H9 (cell line): Measurements from ENCODE around the gene AFF4. TPM values are rescaled to one million over a fixed set of nuclear protein-coding genes. Genes with fewer than 3 reads are reported as not detected.

Source experiments
- DNase-seq: peaks from one replicate; pipeline ENCODE4 v3.0.0-alpha.2; 2017
- H2AFZ ChIP-seq: one replicate; pipeline ENCODE4 v1.6.1; 2013; ENCODE audit warnings: mild to moderate bottlenecking, low read length, control low read depth, moderate library complexity
- H2AK5ac ChIP-seq: 2 replicates; pipeline ENCODE4 v1.6.1; 2013; ENCODE audit warnings: low read length, control low read depth, mixed read lengths; ENCODE audit not compliant: insufficient read length
- H2BK120ac ChIP-seq: one replicate; pipeline ENCODE4 v1.6.1; 2013; ENCODE audit warnings: low read depth, mild to moderate bottlenecking, low read length, control low read depth, inconsistent platforms; ENCODE audit not compliant: poor library complexity, severe bottlenecking
- H2BK12ac ChIP-seq: 2 replicates; pipeline ENCODE4 v1.6.1; 2013; ENCODE audit warnings: low read length, control low read depth, mixed read lengths, low read depth; ENCODE audit not compliant: insufficient read length
- H2BK15ac ChIP-seq: 2 replicates; pipeline ENCODE4 v1.6.1; 2013; ENCODE audit warnings: low read depth, low read length, control low read depth
- H2BK20ac ChIP-seq: one replicate; pipeline ENCODE4 v1.6.1; 2013; ENCODE audit warnings: low read depth, mild to moderate bottlenecking, low read length, control low read depth, inconsistent platforms; ENCODE audit not compliant: poor library complexity, severe bottlenecking
- H2BK5ac ChIP-seq: 2 replicates; pipeline ENCODE4 v1.6.1; 2013; ENCODE audit warnings: low read length, control low read depth, mixed read lengths; ENCODE audit not compliant: insufficient read length
- H3K14ac ChIP-seq: 2 replicates; pipeline ENCODE4 v1.6.1; 2013; ENCODE audit warnings: low read length, control low read depth; ENCODE audit not compliant: insufficient read depth
- H3K18ac ChIP-seq: 2 replicates; pipeline ENCODE4 v1.6.1; 2013; ENCODE audit warnings: low read depth, mild to moderate bottlenecking, mixed read lengths, low read length, control low read depth; ENCODE audit not compliant: insufficient read length
- H3K23ac ChIP-seq: 2 replicates; pipeline ENCODE4 v1.6.1; 2013; ENCODE audit warnings: low read length, control low read depth, mixed read lengths, low read depth; ENCODE audit not compliant: insufficient read length
- H3K23me2 ChIP-seq: 2 replicates; pipeline ENCODE4 v1.6.1; 2013; ENCODE audit warnings: low read depth, mild to moderate bottlenecking, mixed read lengths, low read length, control low read depth; ENCODE audit not compliant: insufficient read length, poor library complexity, severe bottlenecking
- H3K27ac ChIP-seq: 2 replicates; pipeline ENCODE4 v1.5.1; 2013; ENCODE audit warnings: low read length, control low read depth, mixed read lengths, low read depth; ENCODE audit not compliant: insufficient read length
- H3K27me3 ChIP-seq: 2 replicates; pipeline ENCODE4 v1.6.1; 2013; ENCODE audit warnings: low read length, control low read depth, inconsistent platforms; ENCODE audit not compliant: insufficient read depth
- H3K4ac ChIP-seq: 2 replicates; pipeline ENCODE4 v1.6.1; 2013; ENCODE audit warnings: low read depth, mild to moderate bottlenecking, control low read depth, inconsistent platforms, low read length, moderate library complexity
- H3K4me1 ChIP-seq: 2 replicates; pipeline ENCODE4 v1.6.1; 2013; ENCODE audit warnings: low read length, control low read depth, inconsistent platforms; ENCODE audit not compliant: insufficient read depth
- H3K4me2 ChIP-seq: 2 replicates; pipeline ENCODE4 v1.6.1; 2013; ENCODE audit warnings: low read length, control low read depth, mixed read lengths; ENCODE audit not compliant: insufficient read length, insufficient read depth
- H3K56ac ChIP-seq: 2 replicates; pipeline ENCODE4 v1.6.1; 2013; ENCODE audit warnings: low read depth, mild to moderate bottlenecking, mixed read lengths, low read length, control low read depth; ENCODE audit not compliant: insufficient read length
- H3K79me1 ChIP-seq: 2 replicates; pipeline ENCODE4 v1.6.1; 2013; ENCODE audit warnings: low read depth, mild to moderate bottlenecking, moderate library complexity, low read length, control low read depth, inconsistent platforms; ENCODE audit not compliant: insufficient read depth, poor library complexity, severe bottlenecking
- H3K79me2 ChIP-seq: 2 replicates; pipeline ENCODE4 v1.6.1; 2013; ENCODE audit warnings: low read length, control low read depth, inconsistent platforms; ENCODE audit not compliant: insufficient read depth
- H3K9ac ChIP-seq: 2 replicates; pipeline ENCODE4 v1.6.1; 2013; ENCODE audit warnings: low read length, control low read depth, mixed read lengths; ENCODE audit not compliant: insufficient read length; ENCODE audit errors: extremely low read depth
- H3K9me3 ChIP-seq: one replicate; pipeline ENCODE4 v1.6.1; 2013; ENCODE audit warnings: low read depth, low read length, inconsistent platforms; ENCODE audit not compliant: control insufficient read depth
- H3T11ph ChIP-seq: one replicate; pipeline ENCODE4 v1.6.1; 2013; ENCODE audit warnings: mild to moderate bottlenecking, low read length, control low read depth, inconsistent platforms
- H4K20me1 ChIP-seq: one replicate; pipeline ENCODE4 v1.6.1; 2013; ENCODE audit not compliant: control insufficient read depth, insufficient read length, insufficient read depth
- H4K5ac ChIP-seq: 2 replicates; pipeline ENCODE4 v1.6.1; 2013; ENCODE audit warnings: low read depth, mild to moderate bottlenecking, mixed read lengths, low read length, control low read depth; ENCODE audit not compliant: insufficient read length
- H4K8ac ChIP-seq: replicated peaks from 2 replicates; pipeline ENCODE4 v1.6.1; 2013; ENCODE audit warnings: low read length, control low read depth, mixed read lengths, low read depth; ENCODE audit not compliant: insufficient read length
- H4K91ac ChIP-seq: 2 replicates; pipeline ENCODE4 v1.6.1; 2013; ENCODE audit warnings: low read depth, mild to moderate bottlenecking, moderate library complexity, mixed read lengths, low read length, control low read depth; ENCODE audit not compliant: insufficient read length
- H3K27ac Mint-ChIP-seq, 3 experiments: 2 replicates in 2 of 3; 3 replicates in 1 of 3; pipeline ENCODE4 v1.8.0; 2020 to 2021; ENCODE audit warnings: mixed read lengths in 3 of 3, mild to moderate bottlenecking in 1 of 3, moderate library complexity in 1 of 3
- H3K27me3 Mint-ChIP-seq: 2 replicates; pipeline ENCODE4 v1.8.0; 2021; ENCODE audit warnings: low read depth, mild to moderate bottlenecking, moderate library complexity, mixed read lengths
- H3K36me3 Mint-ChIP-seq, 3 experiments: 2 replicates in 2 of 3; 3 replicates in 1 of 3; pipeline ENCODE4 v1.8.0; 2020 to 2021; ENCODE audit warnings: low read depth in 3 of 3, mixed read lengths in 3 of 3; ENCODE audit not compliant: insufficient read depth in 1 of 3
- H3K4me1 Mint-ChIP-seq, 2 experiments: 2 replicates each; pipeline ENCODE4 v1.8.0; 2020; ENCODE audit warnings: mixed read lengths in 2 of 2
- H3K4me3 Mint-ChIP-seq, 2 experiments: 2 replicates in 1 of 2; 3 replicates in 1 of 2; pipeline ENCODE4 v1.8.0; 2020 to 2021; ENCODE audit warnings: mild to moderate bottlenecking in 2 of 2, mixed read lengths in 2 of 2, moderate library complexity in 1 of 2
- H3K9me3 Mint-ChIP-seq, 2 experiments: 2 replicates in 1 of 2; 3 replicates in 1 of 2; pipeline ENCODE4 v1.8.0; 2020; ENCODE audit warnings: mild to moderate bottlenecking in 2 of 2, mixed read lengths in 2 of 2, moderate library complexity in 1 of 2
- CTCF ChIP-seq: fragments of 200-600 bp; sonication (generic); conservative IDR thresholded peaks from 3 replicates; pipeline ENCODE4 v1.8.0; 2021; ENCODE audit warnings: antibody characterized with exemption, mild to moderate bottlenecking
- WGBS: extraction: QIAGEN DNeasy Blood & Tissue Kit; methylation state at CpG from one replicate; pipeline ENCODE4 v1.1.7; 2013; ENCODE audit warnings: missing lambda C conversion rate, low lambda C conversion rate, mixed read lengths; ENCODE audit not compliant: insufficient read length; ENCODE audit errors: extremely low coverage; 5-methylcytosine and 5-hydroxymethylcytosine counted together
- total RNA-seq: library from RNA; stranded (reverse); gene quantifications from 2 replicates; pipeline ENCODE4 v1.2.1, GENCODE V29; 2021

Gene AFF4
- total RNA-seq, 1 experiment from 2014 or later, result 73.2 TPM

GRCh38 chr5:132848270-132848669 lies 115.2 kb downstream of the AFF4 start:
- no peak overlapping the region for H3K27ac ChIP-seq
- no peaks in the 10 kb centered on the region for H3K27me3 ChIP-seq
- H3K27ac Mint-ChIP-seq, result no peak overlapping the region
- H4K5ac ChIP-seq, result no peak overlapping the region
- H2AK5ac ChIP-seq, result no peak overlapping the region
- no peak overlapping the region for H2BK12ac ChIP-seq
- TF ChIP-seq CTCF, result no peak
- no peak overlapping the region for H3T11ph ChIP-seq
- no peak overlapping the region for H2AFZ ChIP-seq
- H3K4me3 Mint-ChIP-seq, result no peak overlapping the region
- H2BK20ac ChIP-seq, result no peak overlapping the region
- H3K4me1 Mint-ChIP-seq, result no peaks in the 10 kb centered on the region; a peak in 1 of 4 replicates
- no peak overlapping the region for H4K91ac ChIP-seq
- H3K9me3 ChIP-seq, result no peaks in the 10 kb centered on the region
- no peaks in the 10 kb centered on the region for H3K23me2 ChIP-seq
- H2BK15ac ChIP-seq, result no peak overlapping the region
- H3K27me3 Mint-ChIP-seq, result no peaks in the 10 kb centered on the region
- no peaks in the 10 kb centered on the region for H3K36me3 Mint-ChIP-seq
- no peak for DNase-seq
- no peaks in the 10 kb centered on the region for H4K20me1 ChIP-seq
- H3K4me2 ChIP-seq, result no peak overlapping the region
- no peak overlapping the region for H2BK120ac ChIP-seq
- H3K4ac ChIP-seq, result no peak overlapping the region
- H2BK5ac ChIP-seq, result no peak overlapping the region
- no peak overlapping the region for H3K14ac ChIP-seq
- no peak overlapping the region for H4K8ac ChIP-seq
- WGBS, result no CpG with 5 or more reads among the region's 8 CpGs
- no peaks in the 10 kb centered on the region for H3K79me1 ChIP-seq
- H3K18ac ChIP-seq, result no peak overlapping the region
- no peaks in the 10 kb centered on the region for H3K4me1 ChIP-seq
- no peak overlapping the region for H3K56ac ChIP-seq
- H3K79me2 ChIP-seq, result no peaks in the 10 kb centered on the region
- H3K23ac ChIP-seq, result no peak overlapping the region
- no peak overlapping the region for H3K9ac ChIP-seq
- no peaks in the 10 kb centered on the region for H3K9me3 Mint-ChIP-seq
